HepG2 (cell line): Measurements from ENCODE around the gene CCDC154. TPM values are rescaled to one million over a fixed set of nuclear protein-coding genes. Genes with fewer than 3 reads are reported as not detected.
A peak's percentile ranks its signal among the peaks of the same experiment; 100 is the strongest.

Source experiments
- ATAC-seq: fragments of 200-7000 bp; cut with Tn5 transposase; 3 replicates; pipeline ENCODE4 v1.9.1; 2020; ENCODE audit warnings: mild to moderate bottlenecking, moderate library complexity
- BruUV-seq: library from RNA; stranded (reverse); fragments of 400-500 nt; replicated peaks from 2 replicates; lab custom pipeline; 2021; lab: Mats Ljungman, UMichigan
- CTCF ChIA-PET: fragments of 300-600 bp; formaldehyde crosslinking; extraction: SDS; loops from one replicate; lab custom pipeline; 2021; ENCODE audit warnings: low total read pairs, inconsistent platforms, low intra/inter-chr PET ratio; lab: Yijun Ruan, JAX
- POLR2A ChIA-PET: fragments of 350-600 bp; sonication (Branson Sonifier 250); formaldehyde crosslinking; loops from one replicate; lab custom pipeline; 2020; ENCODE audit warnings: antibody characterized with exemption, inconsistent platforms; lab: Yijun Ruan, JAX
- DNase-seq: peaks from one replicate; pipeline ENCODE4 v3.0.0-alpha.2; 2015; ENCODE audit warnings: low spot score
- FAIRE-seq: peaks from 3 replicates; lab custom pipeline; 2011; peaks lifted over from hg19 to GRCh38; lab: Jason Lieb, UNC
- H2AFZ ChIP-seq: one replicate; pipeline ENCODE4 v1.6.1; 2011; ENCODE audit warnings: low read length, inconsistent platforms
- H3K27ac ChIP-seq: fragments of 300-600 bp; 3 replicates; pipeline ENCODE4 v1.8.0; 2011; ENCODE audit warnings: mixed run types, mild to moderate bottlenecking, mixed read lengths, low read length, inconsistent platforms; ENCODE audit not compliant: insufficient read depth; ENCODE audit errors: extremely low read length
- H3K27me3 ChIP-seq, 2 experiments: fragments of 200-600 bp in 1 of 2; 2 replicates in 1 of 2; 3 replicates in 1 of 2; pipeline versions ENCODE4 v1.6.0 to v1.8.0; 2011; ENCODE audit warnings: low read length in 2 of 2, mild to moderate bottlenecking in 2 of 2, moderate library complexity in 2 of 2, inconsistent platforms in 1 of 2; ENCODE audit not compliant: insufficient read depth in 2 of 2, control insufficient read depth in 1 of 2
- H3K36me3 ChIP-seq, 2 experiments: fragments of 200-600 bp in 1 of 2; replicated peaks in 1 of 2; 2 replicates in 1 of 2; 3 replicates in 1 of 2; pipeline versions ENCODE4 v1.5.1 to v1.8.0; 2011; ENCODE audit warnings: low read length in 2 of 2, inconsistent platforms in 1 of 2; ENCODE audit not compliant: insufficient read depth in 2 of 2, control insufficient read depth in 1 of 2
- H3K4me1 ChIP-seq: 2 replicates; pipeline ENCODE4 v1.5.1; 2012; ENCODE audit warnings: low read length, inconsistent platforms; ENCODE audit not compliant: insufficient read depth
- H3K4me2 ChIP-seq: 2 replicates; pipeline ENCODE4 v1.6.0; 2011; ENCODE audit warnings: low read depth, low read length, inconsistent platforms
- H3K4me3 ChIP-seq, 3 experiments: fragments of 200-600 bp in 1 of 3; sonication (generic), shearing (Covaris generic) in 1 of 3; replicated peaks in 1 of 3; 2 replicates each; pipeline ENCODE4 v1.5.1; 2011 to 2016; ENCODE audit warnings: low read length in 3 of 3, inconsistent platforms in 2 of 3, low read depth in 2 of 3, mild to moderate bottlenecking in 2 of 3, control low read depth in 1 of 3, mixed read lengths in 1 of 3; ENCODE audit not compliant: insufficient read depth in 1 of 3
- H3K79me2 ChIP-seq: one replicate; pipeline ENCODE4 v1.6.1; 2011; ENCODE audit warnings: low read length, inconsistent platforms; ENCODE audit not compliant: insufficient read depth
- H3K9ac ChIP-seq: 2 replicates; pipeline ENCODE4 v1.6.0; 2011; ENCODE audit warnings: mild to moderate bottlenecking, low read depth, low read length, inconsistent platforms; ENCODE audit not compliant: insufficient read depth
- H3K9me3 ChIP-seq: 2 replicates; pipeline ENCODE4 v1.5.1; 2012; ENCODE audit warnings: mild to moderate bottlenecking, low read length
- H4K20me1 ChIP-seq: 2 replicates; pipeline ENCODE4 v1.6.0; 2011; ENCODE audit warnings: inconsistent platforms, mild to moderate bottlenecking, low read length, moderate library complexity; ENCODE audit not compliant: insufficient read depth
- HNRNPUL1 ChIP-seq: fragments of 200-400 bp; formaldehyde crosslinking; IDR thresholded peaks from 2 replicates; pipeline ENCODE4 v1.6.1; 2017; ENCODE audit warnings: low read depth, mild to moderate bottlenecking, low read length, moderate library complexity
- MTA3 ChIP-seq: sonication (generic); formaldehyde crosslinking; IDR thresholded peaks from 2 replicates; pipeline ENCODE4 v1.4.0; 2020; ENCODE audit warnings: missing genetic modification reagents
- SCMH1 ChIP-seq: sonication (generic); formaldehyde crosslinking; IDR thresholded peaks from 2 replicates; pipeline ENCODE4 v1.9.0; 2021; ENCODE audit warnings: missing genetic modification reagents, mild to moderate bottlenecking, borderline replicate concordance
- TAF1 ChIP-seq: sonication (generic); formaldehyde crosslinking; IDR thresholded peaks from 2 replicates; pipeline ENCODE4 v1.4.0; 2020; ENCODE audit warnings: missing genetic modification reagents
- ZNF317 ChIP-seq: sonication (generic); formaldehyde crosslinking; IDR thresholded peaks from 2 replicates; pipeline ENCODE4 v1.5.0; 2020; ENCODE audit warnings: mild to moderate bottlenecking, missing genetic modification reagents
- WGBS: methylation state at CpG from one replicate; pipeline ENCODE4 v1.1.6; 2017; ENCODE audit warnings: low lambda C conversion rate; 5-methylcytosine and 5-hydroxymethylcytosine counted together
- in situ Hi-C: cut with HindIII; loops from 2 replicates; pipeline ENCODE4 v1.10.0; 2017; ENCODE audit warnings: low pct_unique_long_range_greater_than_20kb; ENCODE audit not compliant: extremely low pct_ligation_motif_present
- intact Hi-C: fragments of 100-400 bp; cut with micrococcal nuclease; formaldehyde crosslinking; loops from one replicate; pipeline ENCODE4 v1.10.0; 2022; ENCODE audit not compliant: unreplicated experiment
- polyA plus RNA-seq, 8 experiments: library from polyadenylated mRNA; depleted of rRNA in 3 of 8; stranded (reverse) in 7 of 8; unstranded in 1 of 8; fragments of >200 nt; fragmentation: Illumina TruSeq in 4 of 8; extraction: Trizol in 4 of 8; gene quantifications; 2 replicates each; pipeline versions ENCODE4 v1.2.1 to v1.2.3, GENCODE V29; 2011 to 2016; ENCODE audit warnings: low read depth in 4 of 8, missing spikeins in 1 of 8, mixed read lengths in 1 of 8; ENCODE audit not compliant: insufficient read depth in 1 of 8
- total RNA-seq, 5 experiments: library from RNA; depleted of rRNA; stranded (reverse); fragments of >200 nt; fragmentation: Illumina TruSeq; extraction: Trizol; gene quantifications; 2 replicates each; pipeline ENCODE4 v1.2.3, GENCODE V29; 2016; ENCODE audit warnings: low read depth in 1 of 5
- TF ChIP-seq, protein P1 (sequence below): sonication (generic); formaldehyde crosslinking; IDR thresholded peaks from 2 replicates; pipeline ENCODE4 v1.4.0; 2020; ENCODE audit warnings: missing genetic modification reagents
- TF ChIP-seq, protein P2 (sequence below): sonication (generic); formaldehyde crosslinking; IDR thresholded peaks from 2 replicates; pipeline ENCODE4 v1.5.1; 2020; ENCODE audit warnings: mild to moderate bottlenecking, missing genetic modification reagents, moderate library complexity
- TF ChIP-seq, protein P3 (sequence below): sonication (generic); formaldehyde crosslinking; IDR thresholded peaks from 2 replicates; pipeline ENCODE4 v1.4.0; 2020; ENCODE audit warnings: missing genetic modification reagents
- TF ChIP-seq, protein P4 (sequence below): sonication (generic); formaldehyde crosslinking; IDR thresholded peaks from 2 replicates; pipeline ENCODE4 v1.4.0; 2020; ENCODE audit warnings: missing genetic modification reagents, borderline replicate concordance

CCDC154 gene
- total and polyA plus RNA-seq, 2 of the 13 experiments (the other 11 are each of a cell fraction or from before 2014, with no cell fraction given): 0.92 to 1.5 TPM

DNA sequence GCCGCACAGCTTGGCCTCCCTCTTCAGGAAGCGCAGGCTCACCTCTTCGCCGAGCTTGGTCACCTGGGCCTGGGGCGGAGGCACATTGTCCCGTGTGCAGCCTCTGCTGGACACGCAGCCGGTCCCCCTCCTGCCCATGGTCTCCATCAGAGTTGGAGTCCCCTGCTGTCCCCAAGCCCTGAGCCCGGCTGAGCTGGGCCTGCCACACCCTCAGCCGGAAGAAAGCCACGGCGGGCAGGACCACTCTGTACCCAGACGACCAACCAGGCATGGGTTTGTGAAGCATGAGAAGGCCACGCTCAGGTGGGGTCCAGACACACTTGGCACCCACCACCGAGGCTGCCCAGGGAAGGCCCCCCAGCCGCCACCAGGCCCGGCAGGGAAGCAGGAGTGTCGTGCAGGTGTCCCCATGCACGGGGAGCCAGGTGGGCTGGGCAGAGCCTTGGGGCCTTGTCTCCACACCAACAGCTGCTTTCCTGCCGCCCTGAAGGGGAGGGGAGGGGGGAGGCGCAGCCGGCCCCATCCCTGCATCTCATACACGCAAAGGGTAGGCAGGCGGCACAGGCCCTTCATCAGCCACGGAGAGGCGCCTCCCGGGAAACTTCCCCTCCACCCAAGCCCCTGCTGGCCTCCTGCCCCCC is 5.2 kb downstream of the CCDC154 start:
- no TSS peak for BruUV-seq
- TF ChIP-seq, protein P1, sequence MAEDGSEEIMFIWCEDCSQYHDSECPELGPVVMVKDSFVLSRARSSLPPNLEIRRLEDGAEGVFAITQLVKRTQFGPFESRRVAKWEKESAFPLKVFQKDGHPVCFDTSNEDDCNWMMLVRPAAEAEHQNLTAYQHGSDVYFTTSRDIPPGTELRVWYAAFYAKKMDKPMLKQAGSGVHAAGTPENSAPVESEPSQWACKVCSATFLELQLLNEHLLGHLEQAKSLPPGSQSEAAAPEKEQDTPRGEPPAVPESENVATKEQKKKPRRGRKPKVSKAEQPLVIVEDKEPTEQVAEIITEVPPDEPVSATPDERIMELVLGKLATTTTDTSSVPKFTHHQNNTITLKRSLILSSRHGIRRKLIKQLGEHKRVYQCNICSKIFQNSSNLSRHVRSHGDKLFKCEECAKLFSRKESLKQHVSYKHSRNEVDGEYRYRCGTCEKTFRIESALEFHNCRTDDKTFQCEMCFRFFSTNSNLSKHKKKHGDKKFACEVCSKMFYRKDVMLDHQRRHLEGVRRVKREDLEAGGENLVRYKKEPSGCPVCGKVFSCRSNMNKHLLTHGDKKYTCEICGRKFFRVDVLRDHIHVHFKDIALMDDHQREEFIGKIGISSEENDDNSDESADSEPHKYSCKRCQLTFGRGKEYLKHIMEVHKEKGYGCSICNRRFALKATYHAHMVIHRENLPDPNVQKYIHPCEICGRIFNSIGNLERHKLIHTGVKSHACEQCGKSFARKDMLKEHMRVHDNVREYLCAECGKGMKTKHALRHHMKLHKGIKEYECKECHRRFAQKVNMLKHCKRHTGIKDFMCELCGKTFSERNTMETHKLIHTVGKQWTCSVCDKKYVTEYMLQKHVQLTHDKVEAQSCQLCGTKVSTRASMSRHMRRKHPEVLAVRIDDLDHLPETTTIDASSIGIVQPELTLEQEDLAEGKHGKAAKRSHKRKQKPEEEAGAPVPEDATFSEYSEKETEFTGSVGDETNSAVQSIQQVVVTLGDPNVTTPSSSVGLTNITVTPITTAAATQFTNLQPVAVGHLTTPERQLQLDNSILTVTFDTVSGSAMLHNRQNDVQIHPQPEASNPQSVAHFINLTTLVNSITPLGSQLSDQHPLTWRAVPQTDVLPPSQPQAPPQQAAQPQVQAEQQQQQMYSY (CRISPR knock-in tag): no peak
- TF ChIP-seq TAF1 (CRISPR knock-in tag): peak; percentile 12; the same call in 1 of the 2 replicates
- no peak for TF ChIP-seq SCMH1 (CRISPR knock-in tag)
- no peak for TF ChIP-seq MTA3
- TF ChIP-seq, protein P2, sequence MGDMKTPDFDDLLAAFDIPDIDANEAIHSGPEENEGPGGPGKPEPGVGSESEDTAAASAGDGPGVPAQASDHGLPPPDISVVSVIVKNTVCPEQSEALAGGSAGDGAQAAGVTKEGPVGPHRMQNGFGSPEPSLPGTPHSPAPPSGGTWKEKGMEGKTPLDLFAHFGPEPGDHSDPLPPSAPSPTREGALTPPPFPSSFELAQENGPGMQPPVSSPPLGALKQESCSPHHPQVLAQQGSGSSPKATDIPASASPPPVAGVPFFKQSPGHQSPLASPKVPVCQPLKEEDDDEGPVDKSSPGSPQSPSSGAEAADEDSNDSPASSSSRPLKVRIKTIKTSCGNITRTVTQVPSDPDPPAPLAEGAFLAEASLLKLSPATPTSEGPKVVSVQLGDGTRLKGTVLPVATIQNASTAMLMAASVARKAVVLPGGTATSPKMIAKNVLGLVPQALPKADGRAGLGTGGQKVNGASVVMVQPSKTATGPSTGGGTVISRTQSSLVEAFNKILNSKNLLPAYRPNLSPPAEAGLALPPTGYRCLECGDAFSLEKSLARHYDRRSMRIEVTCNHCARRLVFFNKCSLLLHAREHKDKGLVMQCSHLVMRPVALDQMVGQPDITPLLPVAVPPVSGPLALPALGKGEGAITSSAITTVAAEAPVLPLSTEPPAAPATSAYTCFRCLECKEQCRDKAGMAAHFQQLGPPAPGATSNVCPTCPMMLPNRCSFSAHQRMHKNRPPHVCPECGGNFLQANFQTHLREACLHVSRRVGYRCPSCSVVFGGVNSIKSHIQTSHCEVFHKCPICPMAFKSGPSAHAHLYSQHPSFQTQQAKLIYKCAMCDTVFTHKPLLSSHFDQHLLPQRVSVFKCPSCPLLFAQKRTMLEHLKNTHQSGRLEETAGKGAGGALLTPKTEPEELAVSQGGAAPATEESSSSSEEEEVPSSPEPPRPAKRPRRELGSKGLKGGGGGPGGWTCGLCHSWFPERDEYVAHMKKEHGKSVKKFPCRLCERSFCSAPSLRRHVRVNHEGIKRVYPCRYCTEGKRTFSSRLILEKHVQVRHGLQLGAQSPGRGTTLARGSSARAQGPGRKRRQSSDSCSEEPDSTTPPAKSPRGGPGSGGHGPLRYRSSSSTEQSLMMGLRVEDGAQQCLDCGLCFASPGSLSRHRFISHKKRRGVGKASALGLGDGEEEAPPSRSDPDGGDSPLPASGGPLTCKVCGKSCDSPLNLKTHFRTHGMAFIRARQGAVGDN (CRISPR knock-in tag): peak; percentile 57
- TF ChIP-seq ZNF317: no peak
- TF ChIP-seq, protein P3, sequence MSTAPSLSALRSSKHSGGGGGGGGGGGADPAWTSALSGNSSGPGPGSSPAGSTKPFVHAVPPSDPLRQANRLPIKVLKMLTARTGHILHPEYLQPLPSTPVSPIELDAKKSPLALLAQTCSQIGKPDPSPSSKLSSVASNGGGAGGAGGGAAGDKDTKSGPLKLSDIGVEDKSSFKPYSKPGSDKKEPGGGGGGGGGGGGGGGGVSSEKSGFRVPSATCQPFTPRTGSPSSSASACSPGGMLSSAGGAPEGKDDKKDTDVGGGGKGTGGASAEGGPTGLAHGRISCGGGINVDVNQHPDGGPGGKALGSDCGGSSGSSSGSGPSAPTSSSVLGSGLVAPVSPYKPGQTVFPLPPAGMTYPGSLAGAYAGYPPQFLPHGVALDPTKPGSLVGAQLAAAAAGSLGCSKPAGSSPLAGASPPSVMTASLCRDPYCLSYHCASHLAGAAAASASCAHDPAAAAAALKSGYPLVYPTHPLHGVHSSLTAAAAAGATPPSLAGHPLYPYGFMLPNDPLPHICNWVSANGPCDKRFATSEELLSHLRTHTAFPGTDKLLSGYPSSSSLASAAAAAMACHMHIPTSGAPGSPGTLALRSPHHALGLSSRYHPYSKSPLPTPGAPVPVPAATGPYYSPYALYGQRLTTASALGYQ: no peak
- TF ChIP-seq HNRNPUL1: no peak
- TF ChIP-seq, protein P4, sequence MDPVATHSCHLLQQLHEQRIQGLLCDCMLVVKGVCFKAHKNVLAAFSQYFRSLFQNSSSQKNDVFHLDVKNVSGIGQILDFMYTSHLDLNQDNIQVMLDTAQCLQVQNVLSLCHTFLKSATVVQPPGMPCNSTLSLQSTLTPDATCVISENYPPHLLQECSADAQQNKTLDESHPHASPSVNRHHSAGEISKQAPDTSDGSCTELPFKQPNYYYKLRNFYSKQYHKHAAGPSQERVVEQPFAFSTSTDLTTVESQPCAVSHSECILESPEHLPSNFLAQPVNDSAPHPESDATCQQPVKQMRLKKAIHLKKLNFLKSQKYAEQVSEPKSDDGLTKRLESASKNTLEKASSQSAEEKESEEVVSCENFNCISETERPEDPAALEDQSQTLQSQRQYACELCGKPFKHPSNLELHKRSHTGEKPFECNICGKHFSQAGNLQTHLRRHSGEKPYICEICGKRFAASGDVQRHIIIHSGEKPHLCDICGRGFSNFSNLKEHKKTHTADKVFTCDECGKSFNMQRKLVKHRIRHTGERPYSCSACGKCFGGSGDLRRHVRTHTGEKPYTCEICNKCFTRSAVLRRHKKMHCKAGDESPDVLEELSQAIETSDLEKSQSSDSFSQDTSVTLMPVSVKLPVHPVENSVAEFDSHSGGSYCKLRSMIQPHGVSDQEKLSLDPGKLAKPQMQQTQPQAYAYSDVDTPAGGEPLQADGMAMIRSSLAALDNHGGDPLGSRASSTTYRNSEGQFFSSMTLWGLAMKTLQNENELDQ: no peak

More for the DNA sequence above, 5.2 kb downstream of the CCDC154 start:
- Histone ChIP-seq H3K27ac (no peak overlapping the region), H3K4me1 (peaks cover 59% of the 10 kb centered on the region), H2AFZ (no peak overlapping the region), H3K36me3 (no peaks in the 10 kb centered on the region), H3K79me2 (no peaks in the 10 kb centered on the region), H3K9me3 (no peaks in the 10 kb centered on the region), H3K4me3 (peak overlapping the region in 2 of 3 experiments; percentile 49 to 65; a peak in 4 of 6 replicates), H3K27me3 (peaks cover 6 to 23% of the 10 kb centered on the region in 2 experiments; a peak in 4 of 5 replicates), H3K4me2 (peak overlapping the region; percentile 75), H4K20me1 (no peaks in the 10 kb centered on the region), H3K9ac (peak overlapping the region; percentile 22; the same call in 1 of the 2 replicates)
- FAIRE-seq (no peak), DNase-seq (no peak), ATAC-seq (peak; percentile 1; the same call in 1 of the 3 replicates)
- 34% methylated on average over 10 of the region's 27 CpGs for WGBS
- ChIA-PET POLR2A (interaction anchor here (1.5 to 2.6 kb wide), 3 partner anchors 18 to 31 kb away, joined by 3 to 19 read pairs (median 4); partner anchors contain the start of gene UQCC4), CTCF (no interaction called here)
- in situ Hi-C loops: no loop called here
- intact Hi-C loops: no loop called here
